Keratinocyte (primary cell): ENCODE results near the gene ADGRB3.

Experiments
- EZH2 ChIP-seq: IDR thresholded peaks from one replicate; pipeline ENCODE4 v1.6.1; 2012; ENCODE audit warnings: inconsistent platforms, mild to moderate bottlenecking, low read length, moderate library complexity
- TF ChIP-seq, protein P1 (sequence below), 3 experiments: IDR thresholded peaks in 1 of 3; conservative IDR thresholded peaks in 1 of 3; optimal IDR thresholded peaks in 1 of 3; 2 replicates in 2 of 3; 3 replicates in 1 of 3; pipeline versions ENCODE3 to v1.5.1; 2011; ENCODE audit warnings: low read length in 3 of 3, mild to moderate bottlenecking in 3 of 3, moderate library complexity in 2 of 3, control low read depth in 1 of 3, inconsistent platforms in 1 of 3; ENCODE audit not compliant: insufficient read depth in 2 of 3; ENCODE audit errors: extremely low read depth in 1 of 3

DNA sequence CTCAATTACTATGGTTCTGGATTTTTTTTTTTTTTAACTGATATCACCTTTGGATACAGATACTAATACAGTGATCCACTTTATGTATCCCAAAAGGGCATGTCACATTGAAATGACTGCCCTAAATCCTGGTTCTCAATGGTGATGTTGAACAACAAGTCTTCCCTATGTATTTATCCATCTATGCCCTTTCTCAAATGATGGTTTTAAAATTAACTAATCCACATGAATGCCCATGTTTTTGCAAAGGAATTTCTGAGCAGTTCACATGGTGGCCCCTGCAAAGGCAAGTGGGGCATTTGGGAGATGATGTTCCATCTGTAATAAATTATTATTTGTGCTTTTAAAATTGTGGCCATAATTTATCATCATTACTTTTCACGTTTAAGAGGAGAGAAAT is 2.7 kb downstream of the ADGRB3 start:
- TF ChIP-seq, protein P1, sequence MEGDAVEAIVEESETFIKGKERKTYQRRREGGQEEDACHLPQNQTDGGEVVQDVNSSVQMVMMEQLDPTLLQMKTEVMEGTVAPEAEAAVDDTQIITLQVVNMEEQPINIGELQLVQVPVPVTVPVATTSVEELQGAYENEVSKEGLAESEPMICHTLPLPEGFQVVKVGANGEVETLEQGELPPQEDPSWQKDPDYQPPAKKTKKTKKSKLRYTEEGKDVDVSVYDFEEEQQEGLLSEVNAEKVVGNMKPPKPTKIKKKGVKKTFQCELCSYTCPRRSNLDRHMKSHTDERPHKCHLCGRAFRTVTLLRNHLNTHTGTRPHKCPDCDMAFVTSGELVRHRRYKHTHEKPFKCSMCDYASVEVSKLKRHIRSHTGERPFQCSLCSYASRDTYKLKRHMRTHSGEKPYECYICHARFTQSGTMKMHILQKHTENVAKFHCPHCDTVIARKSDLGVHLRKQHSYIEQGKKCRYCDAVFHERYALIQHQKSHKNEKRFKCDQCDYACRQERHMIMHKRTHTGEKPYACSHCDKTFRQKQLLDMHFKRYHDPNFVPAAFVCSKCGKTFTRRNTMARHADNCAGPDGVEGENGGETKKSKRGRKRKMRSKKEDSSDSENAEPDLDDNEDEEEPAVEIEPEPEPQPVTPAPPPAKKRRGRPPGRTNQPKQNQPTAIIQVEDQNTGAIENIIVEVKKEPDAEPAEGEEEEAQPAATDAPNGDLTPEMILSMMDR (optimal IDR thresholded peaks at IDR 0.05 in 1 of 3, IDR thresholded peaks at IDR 0.05 in 1 of 3, conservative IDR thresholded peaks at IDR 0.05 in 1 of 3; ENCODE audit: extremely low read depth in 1 of 3, insufficient read depth in 2 of 3, low read length in 3 of 3): no peak
- no peak for TF ChIP-seq EZH2
